Cardiac septum (tissue), 1 donor: ENCODE results near the gene RNPS1. TPM values are rescaled to one million over a fixed set of nuclear protein-coding genes. Genes with fewer than 3 reads are reported as not detected.
"Not testable (repeated sequence)": the region's sequence is repeated elsewhere in the genome, so short reads cannot be mapped to it uniquely, and the experiment has no call there.

Experiments used
- DNase-seq: peaks from one replicate; pipeline ENCODE4 v3.0.0-alpha.2; 2020; ENCODE audit warnings: low spot score
- intact Hi-C: fragments of 100-400 bp; cut with DNase I; formaldehyde crosslinking; loops from one replicate; pipeline ENCODE4 v1.14.0; 2022
- total RNA-seq: library from RNA; stranded (reverse); fragmentation: NEBNext Ultra II Directional; extraction: Animal tissue kit (Norgen Biotek cat#: 25700); gene quantifications from one replicate; pipeline ENCODE4 v1.2.1, GENCODE V29; 2021
- donor health status: DM: no; HTN: no; CAD: no.

The RNPS1 gene
- total RNA-seq, 1 donor from 2014 or later = 106 TPM

GRCh38 chr16:2284001-2284770 is 16.3 kb upstream of the RNPS1 start:
- intact Hi-C loops = no loop called here
- no peak for DNase-seq

- intact Hi-C loops = no loop called here
- no peak for DNase-seq
Observed at GRCh38 chr16:2282866-2283555, 15.1 kb upstream of the RNPS1 start.

DNA sequence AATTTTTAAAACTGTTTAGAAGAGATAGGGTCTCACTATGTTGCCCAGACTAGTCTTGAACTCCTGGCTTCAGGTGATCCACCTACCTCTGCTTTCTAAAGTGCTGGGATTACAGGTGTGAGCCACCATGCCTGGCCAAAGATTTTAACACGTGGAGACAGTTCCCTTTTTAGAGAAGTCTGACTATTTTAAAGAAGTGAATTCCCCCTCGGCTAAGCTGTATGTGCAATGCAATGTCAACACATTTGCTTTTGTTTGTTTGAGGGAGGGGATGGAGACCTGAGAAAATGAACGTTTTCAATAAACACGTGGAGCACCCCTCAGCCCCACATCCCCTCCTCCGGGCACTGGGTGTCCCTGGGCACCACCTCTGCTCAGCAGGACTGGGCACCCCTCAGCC is 14.3 kb upstream of the RNPS1 start:
- DNase-seq = no peak

DNA sequence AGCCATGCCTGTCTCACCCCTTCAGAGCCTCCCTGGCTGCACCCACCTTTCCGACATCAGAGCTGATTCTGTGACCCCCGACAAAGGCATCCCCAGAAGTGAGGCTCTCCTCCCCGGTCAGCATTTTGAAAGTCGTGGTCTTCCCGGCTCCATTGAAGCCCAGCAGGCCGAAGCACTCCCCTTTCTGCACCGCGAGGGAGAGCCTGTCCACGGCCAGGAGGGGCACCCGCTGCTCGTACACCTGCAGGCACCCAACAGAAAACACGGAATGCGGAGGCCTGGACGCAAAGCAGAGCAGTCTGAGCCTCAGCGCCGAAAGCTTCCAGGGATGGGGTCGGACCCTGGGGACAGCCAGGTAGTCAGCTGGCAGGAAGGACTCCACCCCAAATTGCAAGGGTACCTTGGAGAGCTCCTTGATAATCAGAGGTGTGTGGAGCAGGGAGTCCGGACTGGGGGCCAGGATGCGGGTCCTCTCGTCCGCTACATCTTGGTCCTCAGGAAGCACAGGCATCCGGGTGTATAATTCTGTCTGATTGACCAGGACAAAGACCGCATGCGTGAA is 13.1 kb upstream of the RNPS1 start:
- intact Hi-C loops = no loop called here
- no peak for DNase-seq

More for the DNA sequence above, 14.3 kb upstream of the RNPS1 start:
- intact Hi-C loops = no loop called here

GRCh38 chr16:2280461-2280860 is 12.5 kb upstream of the RNPS1 start:
- no peak for DNase-seq
- intact Hi-C loops = no loop called here

DNA sequence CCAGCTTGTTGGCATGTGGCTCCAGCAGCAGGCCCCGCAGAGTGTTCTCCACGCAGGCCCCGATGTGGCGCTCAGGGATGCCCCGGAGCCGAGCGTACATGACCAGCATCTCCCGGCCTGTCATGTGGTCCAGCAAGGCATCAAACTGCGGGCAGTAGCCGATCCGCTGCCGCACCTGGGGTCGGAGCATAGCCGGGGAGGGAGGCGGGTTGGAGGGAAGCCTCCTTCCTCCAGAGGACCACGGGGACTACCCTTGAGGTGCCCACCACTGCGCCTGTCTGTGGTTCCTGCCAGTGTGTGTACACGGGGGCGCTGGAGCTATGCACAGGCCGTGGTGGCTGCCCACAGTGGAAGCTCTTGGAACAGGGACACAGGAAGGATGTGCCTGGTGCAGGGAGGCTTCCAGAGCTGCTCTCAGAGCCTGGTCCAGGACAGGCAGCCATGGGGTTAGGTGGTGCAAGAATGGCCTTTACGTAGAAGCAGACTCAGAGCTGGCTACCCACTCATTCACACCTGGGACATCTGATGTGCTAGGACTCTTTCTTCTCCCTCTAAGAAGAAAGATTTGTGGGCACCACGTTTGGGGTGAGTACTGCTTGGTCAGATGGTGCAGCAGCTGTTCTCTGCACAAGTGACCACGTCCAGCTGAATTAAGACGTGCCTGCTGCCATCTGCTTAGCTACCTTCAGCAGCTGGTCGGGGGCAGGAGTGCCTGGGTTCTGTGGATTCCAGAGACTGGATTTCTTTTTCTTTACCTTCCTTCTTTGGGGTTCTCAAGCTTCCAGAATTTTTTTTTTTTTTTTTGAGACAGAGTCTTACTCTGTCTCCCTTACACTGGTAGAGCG is 11.3 kb upstream of the RNPS1 start:
- intact Hi-C loops = no loop called here
- no peak for DNase-seq

GRCh38 chr16:2278272-2278608 is 10.3 kb upstream of the RNPS1 start:
- no peak for DNase-seq
- intact Hi-C loops = no loop called here

GRCh38 chr16:2277466-2278271 is 9.7 kb upstream of the RNPS1 start:
- intact Hi-C loops = no loop called here
- no peak for DNase-seq

- intact Hi-C loops = no loop called here
- no peak for DNase-seq
Observed at GRCh38 chr16:2276368-2277195, 8.7 kb upstream of the RNPS1 start.

DNA sequence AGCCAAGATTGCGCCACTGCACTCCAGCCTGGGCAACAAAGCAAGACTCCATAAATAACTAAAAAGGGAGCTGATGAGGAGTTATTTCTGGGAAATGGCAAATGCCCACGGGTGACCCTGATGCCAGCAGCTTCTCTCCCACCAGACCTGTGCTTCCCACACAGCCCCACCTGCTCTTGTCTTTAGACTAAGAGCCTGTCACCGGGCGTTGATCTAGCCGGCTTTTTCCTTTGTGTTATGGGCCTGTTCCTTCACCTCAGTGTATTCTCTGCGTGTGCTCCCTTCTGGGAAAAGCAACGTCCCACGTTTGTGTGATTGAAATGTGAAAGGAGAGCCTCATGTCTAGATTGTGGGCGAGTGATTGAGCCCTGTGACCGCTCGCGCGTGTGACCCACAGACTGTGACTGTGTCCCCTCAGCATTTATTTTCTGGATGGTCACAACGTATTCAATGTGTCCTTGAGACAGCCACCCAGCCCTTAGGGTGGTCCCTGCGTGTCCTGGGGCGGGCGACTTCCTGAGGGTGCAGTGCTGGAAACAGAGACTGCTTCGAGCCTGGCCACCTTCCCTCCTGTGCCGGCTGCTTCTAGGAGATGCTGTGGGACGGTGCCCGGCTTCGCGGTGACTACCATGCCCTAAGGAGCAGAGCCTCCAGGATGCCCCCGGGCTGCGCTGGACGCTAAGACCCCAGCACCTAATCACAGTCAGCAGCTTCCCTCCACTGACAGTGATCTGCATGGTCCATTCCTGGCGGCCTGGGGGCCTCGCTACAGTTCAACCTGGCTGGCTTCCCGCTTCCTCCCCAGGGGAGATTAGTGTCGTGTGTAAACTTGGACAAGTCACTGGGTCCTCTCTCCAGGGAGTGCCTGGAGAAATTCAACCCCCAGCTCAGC is 7.8 kb upstream of the RNPS1 start:
- no peak for DNase-seq
- intact Hi-C loops = no loop called here

GRCh38 chr16:2273931-2274330 is 6.0 kb upstream of the RNPS1 start:
- DNase-seq = no peak
- intact Hi-C loops = no loop called here

- DNase-seq = no peak
- intact Hi-C loops = no loop called here
Observed at GRCh38 chr16:2273484-2273883, 5.6 kb upstream of the RNPS1 start.

- DNase-seq = no peak
- intact Hi-C loops = no loop called here
Observed at GRCh38 chr16:2271848-2272461, 4.0 kb upstream of the RNPS1 start.

- intact Hi-C loops = no loop called here
- DNase-seq = no peak
Observed at GRCh38 chr16:2270588-2271470, 2.9 kb upstream of the RNPS1 start.

- intact Hi-C loops = no loop called here
- DNase-seq = no peak
Observed at GRCh38 chr16:2270070-2270462, 2.1 kb upstream of the RNPS1 start.

- intact Hi-C loops = loop anchor here (10.0 kb wide), 1 partner anchor 247 kb away; the partner anchor contains the start of gene ATP6V0C
- not testable (repeated sequence) for DNase-seq
Observed at GRCh38 chr16:2267505-2267912, 417 bp downstream of the RNPS1 start.
